Transverse colon (tissue), 3 donors: ENCODE data around the gene CALN1.

Source experiments
- CTCF ChIP-seq, 5 experiments: fragments of 200-600 bp in 3 of 5; fragments of 450-650 bp in 2 of 5; sonication (generic) in 3 of 5; IDR thresholded peaks; 1 replicate in 2 of 5; 2 replicates in 3 of 5; pipeline ENCODE4 v1.5.1; 2016 to 2017; ENCODE audit warnings: antibody characterized with exemption in 5 of 5, inconsistent platforms in 3 of 5, mild to moderate bottlenecking in 2 of 5, moderate library complexity in 1 of 5
- EP300 ChIP-seq: sonication (generic); formaldehyde crosslinking; IDR thresholded peaks from one replicate; pipeline ENCODE4 v1.6.1; 2017; ENCODE audit warnings: antibody characterized with exemption, low read depth

GRCh38 chr7:71904484-71904883 is 507.7 kb downstream of the CALN1 start:
- TF ChIP-seq EP300: no peak
- TF ChIP-seq CTCF (IDR thresholded peaks at IDR 0.05): no peak
